ENCODE measurements around the gene ROR2.

ROR2 gene

DNA sequence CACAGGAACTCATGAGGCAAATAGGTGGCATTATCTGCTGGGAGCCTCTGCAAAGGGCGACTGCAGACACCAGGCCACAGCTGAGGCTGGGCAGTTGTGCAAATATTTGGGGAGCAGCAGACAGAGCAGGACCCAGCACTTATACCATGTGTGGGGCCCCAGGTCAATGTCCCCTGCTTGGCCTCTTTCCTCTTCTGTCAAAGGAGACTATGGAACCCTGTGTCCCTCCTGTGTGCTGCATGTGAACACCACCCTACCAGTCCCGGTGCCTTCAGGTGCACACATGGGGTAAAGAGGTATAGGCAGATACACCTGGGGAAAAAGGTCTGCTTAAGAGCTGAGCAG, 50.8 kb downstream of the ROR2 start:
- no peak for DNase-seq

DNA sequence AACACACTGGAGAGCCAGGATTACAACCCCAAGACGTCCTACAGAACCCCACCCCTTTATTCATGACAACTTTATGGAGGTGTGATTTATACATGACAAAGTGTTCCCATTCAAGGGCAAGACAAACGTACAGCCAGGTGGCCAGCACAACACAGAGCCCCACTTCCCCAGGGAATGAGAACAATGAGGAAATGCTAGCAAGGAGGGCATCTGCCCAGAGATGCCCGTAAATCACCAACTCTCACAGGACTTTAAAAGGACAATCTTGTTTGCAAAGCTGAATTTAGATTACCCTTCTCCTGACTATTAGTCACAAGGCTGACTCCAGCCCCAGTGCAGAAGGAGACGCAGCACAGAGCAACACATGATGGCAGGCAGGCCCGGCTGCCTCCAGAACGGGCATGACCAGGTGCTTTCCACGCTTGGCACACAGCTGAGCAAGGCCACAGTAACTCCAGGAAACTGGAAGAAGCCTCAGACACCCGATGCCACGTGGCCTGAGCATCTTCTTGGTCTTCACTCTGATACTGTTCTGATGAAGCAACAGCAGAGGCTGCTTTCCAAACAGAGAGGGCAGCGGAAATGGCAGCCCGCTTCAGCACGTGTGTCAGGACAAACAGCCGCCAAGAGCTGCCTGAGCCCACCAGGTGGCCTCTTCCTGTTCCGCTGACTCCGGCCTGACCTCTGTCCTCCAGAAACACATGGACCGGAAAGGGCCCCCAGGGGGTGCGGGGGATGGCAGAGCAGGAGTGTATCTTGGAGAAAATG, 51.4 kb downstream of the ROR2 start:
- no peak for DNase-seq

DNA sequence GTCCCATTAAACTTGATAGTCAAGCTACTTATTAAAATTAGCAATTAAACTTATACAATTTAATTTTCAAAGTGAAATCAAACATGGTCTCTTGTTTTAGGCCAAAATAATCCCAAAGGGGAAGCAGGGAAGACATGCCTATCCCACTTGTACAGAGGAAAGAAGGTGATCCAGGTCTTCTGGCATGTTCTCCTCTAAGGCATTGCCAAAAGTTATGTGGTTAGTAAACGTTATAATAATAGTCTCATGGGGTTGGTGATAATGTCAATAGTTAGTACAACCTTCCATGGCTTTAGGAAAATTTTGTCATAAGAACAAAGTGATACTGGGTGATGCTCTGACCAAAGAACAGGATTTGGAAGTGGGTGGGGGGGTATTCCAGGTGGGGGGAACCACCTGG, 52.8 kb downstream of the ROR2 start:
- no peak for DNase-seq

DNA sequence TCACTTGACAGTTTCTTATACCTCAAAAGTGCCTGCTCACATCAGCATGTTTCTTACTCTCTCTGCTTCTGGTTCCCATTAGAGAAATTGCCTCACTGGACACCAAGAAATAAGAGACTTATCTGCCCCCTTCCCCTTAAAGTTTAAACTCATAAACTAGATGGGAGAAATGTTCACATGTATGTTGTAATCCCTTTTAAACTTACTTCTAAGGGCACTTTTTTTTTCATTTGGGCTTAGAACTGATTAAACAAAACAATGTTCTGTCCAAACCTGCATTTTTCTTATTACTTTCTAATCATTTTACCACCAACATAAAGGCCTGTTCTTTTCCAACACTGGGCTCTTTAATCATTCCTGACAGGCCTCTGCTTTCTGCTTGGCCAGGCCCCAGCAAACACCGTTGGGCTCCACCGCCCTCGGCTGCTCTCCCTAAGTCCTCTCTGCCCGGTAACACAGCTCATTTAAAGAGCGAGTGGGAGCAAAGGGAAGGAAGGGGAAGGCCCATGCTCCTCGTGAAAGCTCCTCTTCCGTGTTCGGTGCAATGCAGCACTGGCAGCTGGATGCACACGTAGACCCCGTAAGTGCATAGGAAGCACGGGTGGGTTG, 53.4 kb downstream of the ROR2 start:
- DNase-seq = no peak

DNA sequence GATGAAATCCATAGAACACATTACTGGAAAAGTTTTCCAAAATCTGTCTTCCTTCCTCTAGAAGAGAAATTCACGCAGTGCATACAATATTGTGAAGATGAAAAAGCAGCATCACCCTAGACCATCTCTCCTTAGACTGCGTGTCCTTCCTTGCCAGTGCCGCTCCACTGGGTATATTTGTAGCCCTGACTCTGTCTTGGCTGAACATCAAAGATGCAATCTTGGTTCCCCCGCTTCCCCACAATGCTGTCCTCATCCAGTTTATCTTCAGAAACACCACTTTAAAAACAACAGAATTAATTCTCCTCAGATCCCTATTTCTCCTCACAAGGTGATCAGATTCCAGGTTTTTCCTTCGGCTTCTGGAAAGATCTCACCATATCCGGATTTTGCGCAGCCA, 53.9 kb downstream of the ROR2 start:
- no peak for DNase-seq

DNA sequence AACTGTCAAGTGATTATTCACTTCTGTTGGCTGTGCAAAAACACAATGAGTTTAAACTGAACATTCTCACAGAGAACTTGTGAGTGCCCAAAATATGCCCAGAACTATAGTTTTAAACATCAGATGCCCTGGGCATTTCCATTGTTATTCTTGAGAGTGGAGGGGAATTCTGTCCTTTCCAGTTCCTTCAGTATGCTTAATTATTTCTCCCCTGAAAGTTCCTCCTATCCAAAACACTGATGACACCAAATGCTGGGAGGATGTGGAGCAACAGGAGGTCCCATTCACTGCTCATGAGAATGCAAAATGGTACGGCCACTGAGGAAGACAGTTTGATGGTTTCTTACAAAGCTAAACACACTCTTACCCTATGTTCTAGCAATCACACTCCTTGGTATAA, 55.5 kb downstream of the ROR2 start:
- no peak for DNase-seq

DNA sequence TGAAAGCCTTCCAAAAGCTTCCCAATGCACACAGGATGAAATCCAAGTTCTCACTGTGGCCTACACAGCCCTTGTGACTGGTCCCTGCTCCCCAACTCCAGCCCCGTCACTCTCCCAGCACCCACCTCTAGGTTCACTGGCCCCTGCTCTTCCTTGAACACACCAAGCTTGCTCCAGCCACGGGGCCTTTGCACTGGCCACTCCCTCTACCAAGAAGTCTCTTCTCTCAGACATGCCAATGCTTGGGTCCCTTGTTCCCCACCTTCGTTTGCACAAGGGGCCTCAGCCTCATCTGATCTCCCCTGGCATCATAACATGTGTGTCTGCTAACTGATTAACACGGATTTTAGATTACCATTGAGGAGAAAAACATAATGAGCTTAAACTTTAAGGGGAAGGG, 56.0 kb downstream of the ROR2 start:
- no peak for DNase-seq

DNA sequence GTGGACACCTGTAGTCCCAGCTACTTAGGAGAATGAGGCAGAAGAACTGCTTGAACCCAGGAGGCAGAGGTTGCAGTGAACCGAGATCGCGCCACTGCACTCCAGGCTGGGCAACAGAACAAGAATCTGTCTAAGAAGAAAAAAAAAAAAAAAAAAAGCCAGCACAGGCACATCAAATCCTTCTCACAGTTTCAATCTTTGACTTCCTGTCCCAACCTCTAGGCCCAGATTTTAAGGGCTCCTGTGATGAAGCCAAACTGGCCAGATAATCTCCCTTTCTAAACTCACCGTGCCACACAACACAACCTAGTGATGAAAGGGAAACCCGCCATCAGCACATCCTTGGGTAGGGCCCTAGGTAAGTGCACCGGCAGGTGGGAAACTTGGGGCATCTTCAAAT, 58.1 kb downstream of the ROR2 start:
- no peak for DNase-seq

DNA sequence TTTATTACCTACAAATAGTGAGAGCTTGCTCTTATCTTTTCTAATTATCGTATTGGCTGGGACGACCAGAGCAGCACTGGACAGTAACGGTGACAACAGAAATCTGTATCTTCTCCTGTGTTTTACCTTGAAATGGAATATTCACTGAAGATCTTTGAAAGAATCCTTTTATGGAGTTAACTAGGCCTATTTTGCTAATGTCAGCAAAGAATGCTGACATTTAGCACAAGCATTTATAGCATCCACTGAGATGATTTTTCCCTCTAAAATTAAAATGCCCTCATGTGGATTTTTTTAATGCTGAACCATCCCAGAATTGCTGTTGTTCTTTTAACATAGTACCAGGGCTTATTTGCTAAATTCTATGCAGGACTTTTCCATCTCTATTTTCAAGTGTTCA, 59.4 kb downstream of the ROR2 start:
- no peak for DNase-seq

DNA sequence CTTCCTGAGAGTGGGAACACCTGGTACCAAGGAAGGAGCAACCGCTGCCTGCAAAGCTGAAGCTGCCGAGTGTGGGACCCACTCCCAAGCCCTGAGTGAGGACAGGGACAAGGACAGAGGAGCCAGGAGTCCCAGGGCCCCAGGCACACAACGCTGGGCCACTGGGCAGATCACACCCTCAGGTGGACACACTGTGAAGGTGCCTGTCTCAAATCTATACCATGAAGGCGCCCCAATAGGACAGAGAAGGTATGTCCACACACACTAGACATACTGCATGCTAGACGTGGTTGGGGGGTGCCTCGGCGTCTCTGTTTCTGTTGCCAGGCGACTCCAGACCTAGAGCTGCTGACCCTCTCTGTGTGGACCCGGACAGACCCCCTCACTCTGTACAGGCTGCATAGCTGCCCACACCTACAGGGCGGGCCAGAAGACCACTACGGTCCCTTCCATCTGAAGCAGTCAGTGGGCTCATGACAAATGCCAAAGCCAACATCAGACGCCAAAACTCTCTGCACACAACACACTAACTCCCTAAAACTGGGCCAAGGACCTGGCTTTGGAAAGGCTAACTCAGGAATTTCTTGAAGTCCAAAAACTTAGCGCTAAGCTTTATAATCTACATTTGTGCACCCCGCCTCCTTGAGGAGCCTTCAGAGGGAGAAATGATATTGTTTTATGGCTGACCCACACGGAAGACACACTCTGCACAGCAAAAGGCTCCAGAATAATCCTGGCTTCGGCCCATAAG, 60.7 kb downstream of the ROR2 start:
- DNase-seq = no peak

DNA sequence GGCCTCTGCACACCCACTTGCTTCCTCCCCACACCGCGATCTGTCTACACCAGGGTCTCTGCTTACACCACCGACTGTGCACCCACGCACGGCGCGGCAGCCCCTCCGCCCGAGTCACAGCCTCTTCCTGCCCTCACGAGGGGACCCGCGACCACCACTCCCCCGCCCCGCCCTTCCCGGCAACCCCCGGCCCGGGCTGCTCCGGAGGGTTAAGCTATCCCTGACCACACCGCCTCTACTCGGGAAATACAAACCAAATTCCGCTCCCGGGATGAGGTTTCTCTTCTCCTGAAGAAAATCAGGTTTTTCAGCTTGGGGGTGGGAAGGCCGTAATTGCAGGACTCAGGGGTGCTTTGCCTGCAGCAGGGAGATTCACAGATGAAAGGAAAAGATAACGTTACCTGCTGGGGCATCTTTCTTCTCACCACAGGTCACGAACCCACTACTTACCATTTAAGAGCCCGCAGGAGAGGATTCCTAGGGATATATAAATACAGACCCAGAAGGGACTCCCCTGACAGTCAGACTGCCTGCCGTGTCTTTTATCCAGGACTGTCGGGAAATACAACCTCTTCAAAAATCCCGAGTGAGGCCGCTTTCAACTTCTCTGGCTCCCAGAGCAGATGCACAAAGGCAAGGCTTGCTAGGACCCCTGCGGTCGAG, 63.5 kb downstream of the ROR2 start:
- DNase-seq = no peak

DNA sequence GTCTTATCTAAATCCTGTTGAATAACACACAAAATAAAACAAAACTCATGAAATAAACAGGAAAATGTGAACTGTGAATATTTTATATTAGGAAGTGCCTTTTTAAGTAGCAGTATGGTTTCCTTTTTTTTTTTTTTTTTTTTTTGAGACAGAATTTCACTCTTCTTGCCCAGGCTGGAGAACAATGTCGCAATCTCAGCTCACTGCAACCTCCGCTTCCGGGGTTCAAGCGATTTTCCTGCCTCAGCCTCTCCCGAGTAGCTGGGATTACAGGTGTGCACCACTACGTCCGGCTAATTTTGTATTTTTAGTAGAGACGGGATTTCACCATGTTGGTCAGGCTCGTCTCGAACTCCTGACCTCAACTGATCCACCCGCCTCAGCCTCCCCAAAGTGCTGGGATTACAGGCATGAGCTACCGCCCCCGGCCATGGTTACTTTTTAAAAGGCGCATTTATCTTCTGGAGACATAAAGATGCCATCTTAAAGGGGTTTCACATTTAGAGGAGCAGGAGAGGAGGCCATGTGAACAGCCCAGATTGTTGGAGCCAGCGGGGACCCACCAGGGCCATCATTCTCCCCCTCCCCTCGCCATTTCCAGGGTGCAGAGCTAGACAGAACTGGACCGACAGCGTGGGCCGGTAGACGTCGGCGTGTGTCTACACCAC, 64.1 kb downstream of the ROR2 start:
- no peak for DNase-seq

DNA sequence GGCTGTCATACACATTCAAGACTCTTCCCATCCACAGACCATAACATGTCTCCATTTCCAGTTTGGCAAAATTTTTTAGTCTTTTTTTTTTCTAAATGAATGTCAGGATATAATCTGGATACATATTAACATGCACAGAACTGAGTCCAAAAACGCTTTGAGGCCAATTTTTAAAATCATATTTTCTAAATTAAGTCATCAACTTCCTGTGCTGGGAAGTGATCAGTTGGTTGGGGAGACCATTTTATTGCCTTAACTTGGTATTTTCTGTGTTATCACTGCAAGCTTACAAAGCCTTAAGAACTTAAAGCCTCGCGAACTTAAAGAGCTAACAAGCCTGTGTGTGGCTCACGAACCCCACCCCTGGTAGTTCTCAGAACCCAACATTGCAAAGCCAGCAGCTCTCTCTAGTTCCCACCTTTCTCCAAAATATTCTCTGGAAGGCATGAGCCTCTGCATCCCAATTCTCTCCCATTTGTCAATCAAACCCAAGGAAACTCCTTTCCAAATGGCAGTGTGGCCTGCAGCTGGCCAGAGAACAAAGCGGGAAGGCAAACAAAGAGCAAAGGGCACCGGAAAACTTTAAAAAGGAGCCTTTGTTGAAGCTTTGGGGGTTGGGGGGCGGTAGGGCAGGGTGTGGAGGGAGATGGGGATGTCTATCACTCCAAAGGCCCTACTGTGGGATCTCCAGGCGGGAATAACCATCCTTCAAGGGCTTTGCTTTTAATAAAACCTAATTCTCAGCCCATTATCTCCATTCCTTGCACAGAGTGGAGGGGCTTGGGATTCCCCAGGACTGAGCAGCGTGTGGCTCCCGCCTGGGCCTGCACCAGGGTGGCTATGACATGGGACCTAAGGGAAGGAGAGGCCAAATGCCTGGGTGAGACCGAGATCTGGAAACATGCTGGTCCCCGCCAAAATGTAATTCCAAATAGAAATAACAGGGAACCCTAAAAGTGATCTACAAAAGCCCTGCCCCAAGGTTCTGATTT, 65.0 kb downstream of the ROR2 start:
- no peak for DNase-seq

DNA sequence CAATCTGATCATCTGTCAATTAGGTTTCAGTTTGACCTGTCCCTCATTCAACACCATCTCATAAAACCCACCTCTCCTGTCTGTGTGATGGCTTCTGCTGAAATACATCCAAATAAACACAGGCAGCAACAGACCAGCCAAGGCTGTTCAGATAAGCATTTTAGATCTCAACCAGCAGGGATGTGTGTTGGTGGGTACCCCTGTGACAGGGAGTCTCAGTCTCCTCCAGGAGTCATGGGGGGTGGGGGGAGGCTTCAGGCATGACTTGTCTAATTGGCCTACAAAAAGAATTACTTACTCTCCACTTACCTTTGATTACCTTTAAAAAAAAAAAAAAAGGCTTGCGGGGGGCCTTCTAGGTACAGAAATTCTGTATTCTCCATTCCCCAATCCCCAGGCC, 65.9 kb downstream of the ROR2 start:
- no peak for DNase-seq

DNA sequence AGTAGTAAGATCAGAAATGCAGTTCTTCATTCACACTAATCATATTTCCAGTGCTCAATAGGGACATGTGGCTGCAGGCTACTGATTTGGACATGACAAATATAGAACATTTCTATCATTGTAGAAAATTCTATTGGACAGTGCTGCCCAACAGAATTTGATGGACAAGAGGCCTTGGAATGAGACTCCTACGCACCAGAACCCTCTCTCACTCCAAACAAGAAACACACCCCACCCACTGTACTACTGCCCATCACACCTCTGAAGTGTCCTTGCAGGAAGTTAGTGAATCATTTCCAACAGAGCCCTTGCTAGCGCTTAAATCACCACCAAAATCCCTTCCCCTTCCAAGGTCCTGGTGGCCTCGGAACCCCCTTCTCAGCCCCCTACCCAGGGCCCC, 66.5 kb downstream of the ROR2 start:
- DNase-seq = no peak

DNA sequence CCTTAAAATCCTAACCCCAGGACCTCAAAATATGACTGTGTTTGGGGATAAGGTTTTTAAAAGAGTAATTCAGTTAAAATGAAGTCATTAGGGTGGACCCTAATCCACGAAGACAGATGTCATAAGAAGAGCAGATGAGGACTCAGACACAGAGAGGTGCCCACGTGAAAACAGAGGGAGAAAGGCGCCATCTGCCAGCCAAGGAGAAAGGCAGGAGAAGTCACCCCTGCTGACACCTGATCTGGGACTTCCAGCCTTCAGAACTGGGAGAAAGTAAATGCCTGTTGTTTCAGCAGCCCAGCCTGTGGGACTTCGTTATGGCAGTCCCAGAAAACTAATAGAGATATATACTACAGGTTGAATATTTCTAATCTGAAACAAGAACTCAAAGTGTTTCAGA, 67.4 kb downstream of the ROR2 start:
- no peak for DNase-seq

DNA sequence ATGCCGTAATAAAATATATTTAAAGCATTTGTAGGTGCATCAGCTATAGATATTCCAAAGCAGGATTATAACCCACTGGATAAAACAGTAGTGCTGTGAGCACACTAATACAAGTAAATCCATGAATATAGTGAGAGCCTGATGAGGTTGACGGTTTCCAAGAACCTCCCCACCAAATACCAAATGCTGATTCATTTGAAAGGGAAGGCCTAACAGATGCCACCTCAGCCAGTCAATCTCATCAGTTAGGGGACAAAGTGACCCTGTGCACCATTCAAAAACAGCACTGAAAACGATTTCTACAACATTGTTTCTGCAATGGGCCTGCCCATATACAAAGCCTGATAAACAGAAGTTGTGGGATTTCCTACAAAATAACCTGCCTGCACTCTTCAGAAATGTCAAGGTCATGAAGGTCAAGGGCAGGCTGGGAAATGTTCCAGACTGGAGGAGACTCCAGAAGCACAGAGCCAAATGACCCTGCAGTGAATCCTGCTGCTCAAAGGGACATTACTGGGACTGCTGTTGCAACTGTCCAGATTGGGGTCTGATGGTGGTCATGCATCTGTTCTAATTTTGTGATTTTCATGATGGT, 69.6 kb downstream of the ROR2 start:
- DNase-seq = no peak

DNA sequence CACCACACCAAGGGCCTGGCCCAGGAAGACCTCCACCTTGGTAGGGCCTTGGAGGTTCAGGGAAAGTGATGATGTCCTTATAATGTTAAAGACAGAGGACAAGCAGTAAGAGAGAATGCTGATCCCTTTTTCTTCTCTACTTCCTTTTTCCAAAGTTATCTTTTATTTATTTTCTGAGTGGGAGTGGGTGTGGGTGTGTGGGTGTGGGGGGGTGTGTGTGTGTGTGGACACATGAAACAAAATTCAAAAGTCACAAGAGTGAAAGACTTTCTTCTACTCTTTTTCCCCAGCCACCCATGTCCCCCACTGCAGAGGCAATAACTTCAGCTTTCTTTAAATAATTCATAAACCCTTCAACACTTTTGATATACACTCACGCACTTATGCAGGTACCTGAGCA, 70.8 kb downstream of the ROR2 start:
- DNase-seq = no peak

DNA sequence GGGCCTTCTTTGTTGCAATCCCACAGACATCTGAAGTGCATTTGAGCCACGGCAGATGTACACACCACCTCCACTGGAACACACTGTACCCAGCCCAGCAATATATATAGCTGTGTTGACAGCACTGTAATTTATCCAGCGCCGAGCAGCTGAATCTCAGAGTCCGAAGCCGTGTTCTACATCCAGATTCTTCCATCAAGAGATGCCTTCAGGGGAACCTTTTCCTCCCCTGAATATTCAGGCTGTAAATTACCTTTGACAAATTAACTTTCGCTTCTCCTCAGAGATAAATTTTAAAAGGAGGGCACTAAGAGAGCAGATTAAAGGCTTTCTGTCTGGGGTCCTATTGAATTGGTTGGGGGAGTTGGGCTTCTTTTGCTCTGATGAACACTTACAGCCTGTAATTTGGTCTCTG, 76.4 kb downstream of the ROR2 start:
- DNase-seq = no peak

DNA sequence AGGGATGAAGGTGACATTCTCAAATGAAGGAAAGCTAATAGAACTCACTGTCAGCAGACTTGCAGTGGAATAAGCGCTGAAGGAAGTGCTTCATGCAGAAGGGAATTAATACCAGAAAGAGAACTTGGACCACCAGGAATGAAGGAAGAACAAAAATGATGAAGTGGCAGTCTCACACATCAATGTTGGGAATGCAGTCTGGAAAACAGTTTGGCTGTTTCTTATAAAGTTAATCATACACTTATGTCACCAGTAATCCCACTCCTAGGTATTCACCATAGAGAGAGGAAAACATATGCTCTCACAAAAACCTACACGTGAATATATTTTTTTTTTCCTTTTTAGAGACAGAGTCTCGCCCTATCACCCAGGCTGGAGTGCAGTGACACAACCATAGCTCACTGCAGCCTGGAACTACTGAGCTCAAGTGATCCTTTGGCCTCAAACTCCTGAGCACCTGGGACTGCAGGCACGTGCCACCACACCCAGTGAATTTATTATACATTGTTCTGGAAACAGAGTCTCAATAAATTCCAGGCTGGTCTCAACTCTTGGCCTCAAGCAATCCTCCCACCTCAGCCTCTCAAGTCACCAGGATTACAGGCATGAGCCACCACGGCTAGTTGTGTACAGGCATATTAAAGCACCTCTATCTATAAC, 81.2 kb downstream of the ROR2 start:
- no peak for DNase-seq

DNA sequence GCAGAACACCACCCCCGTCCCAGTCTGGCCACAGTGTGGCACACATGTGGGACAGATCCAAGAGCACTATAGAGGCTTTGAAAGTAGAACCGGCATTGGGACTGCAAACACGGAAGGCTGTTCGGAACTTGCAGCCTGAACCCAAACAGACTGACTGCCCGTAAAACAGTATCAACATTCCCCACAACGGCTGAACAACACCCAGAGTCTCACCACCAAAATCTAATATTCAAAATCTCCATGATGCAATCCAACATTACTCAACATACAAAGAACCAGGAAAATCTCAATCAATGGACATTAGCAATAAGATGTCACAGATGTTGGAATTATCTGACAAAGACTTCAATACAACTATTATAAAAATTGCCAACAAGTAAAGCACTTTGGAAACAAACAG, 82.3 kb downstream of the ROR2 start:
- DNase-seq = no peak
